Neutrophil (primary cell): ENCODE measurements around the gene CABLES2.

Experiments
- H3K27ac ChIP-seq: fragments of 200-600 bp; sonication (generic); 2 replicates; pipeline ENCODE4 v1.5.1; 2016; ENCODE audit warnings: mild to moderate bottlenecking, moderate library complexity
- H3K27me3 ChIP-seq: fragments of 200-600 bp; sonication (generic); 2 replicates; pipeline ENCODE4 v1.6.0; 2016; ENCODE audit warnings: mild to moderate bottlenecking
- H3K36me3 ChIP-seq: fragments of 200-600 bp; sonication (generic); 2 replicates; pipeline ENCODE4 v1.5.1; 2017
- H3K4me1 ChIP-seq, 2 experiments: fragments of 200-600 bp in 1 of 2; sonication (generic) in 1 of 2; 1 replicate in 1 of 2; 2 replicates in 1 of 2; pipeline versions ENCODE4 v1.5.1 to v1.6.1; 2013 to 2016; ENCODE audit warnings: low read depth in 1 of 2, low read length in 1 of 2, mild to moderate bottlenecking in 1 of 2, moderate library complexity in 1 of 2; ENCODE audit not compliant: control insufficient read depth in 1 of 2, insufficient read depth in 1 of 2
- H3K4me3 ChIP-seq, 2 experiments: fragments of 200-600 bp in 1 of 2; sonication (generic) in 1 of 2; 1 replicate in 1 of 2; 2 replicates in 1 of 2; pipeline ENCODE4 v1.5.1; 2013 to 2016; ENCODE audit warnings: low read depth in 1 of 2, low read length in 1 of 2, mild to moderate bottlenecking in 1 of 2, moderate library complexity in 1 of 2
- H3K9me3 ChIP-seq: fragments of 200-600 bp; sonication (generic); 2 replicates; pipeline ENCODE4 v1.5.1; 2016
- CTCF ChIP-seq: fragments of 200-600 bp; sonication (generic); IDR thresholded peaks from 2 replicates; pipeline ENCODE4 v1.5.1; 2016; ENCODE audit warnings: antibody characterized with exemption

Gene CABLES2

GRCh38 chr20:62368392-62368975 is 38.6 kb downstream of the CABLES2 start:
- TF ChIP-seq CTCF: no peak
- H3K27me3 ChIP-seq: peaks cover 90% of the 10 kb centered on the region
- H3K36me3 ChIP-seq: no peaks in the 10 kb centered on the region
- no peak overlapping the region for H3K4me3 ChIP-seq
- H3K9me3 ChIP-seq: no peaks in the 10 kb centered on the region
- H3K4me1 ChIP-seq: peaks cover 5 to 18% of the 10 kb centered on the region in 2 experiments
- H3K27ac ChIP-seq: no peak overlapping the region

GRCh38 chr20:62367633-62368391 is 39.3 kb downstream of the CABLES2 start:
- H3K27me3 ChIP-seq: peaks cover 96% of the 10 kb centered on the region
- no peak overlapping the region for H3K27ac ChIP-seq
- H3K4me3 ChIP-seq: peak overlapping the region in 1 of 2 experiments; percentile 40
- no peak for TF ChIP-seq CTCF
- no peaks in the 10 kb centered on the region for H3K36me3 ChIP-seq
- peaks cover 5 to 18% of the 10 kb centered on the region in 2 experiments for H3K4me1 ChIP-seq
- no peaks in the 10 kb centered on the region for H3K9me3 ChIP-seq

GRCh38 chr20:62367136-62367632 is 39.9 kb downstream of the CABLES2 start, which contains the start of gene LAMA5:
LAMA5 (minus strand) TSS chr20:62367312; CDS start chr20:62367245, 67 bp downstream.
- peaks cover 5 to 18% of the 10 kb centered on the region in 2 experiments for H3K4me1 ChIP-seq
- H3K27ac ChIP-seq: no peak within 1 kb of the TSS
- no peaks in the 10 kb centered on the region for H3K9me3 ChIP-seq
- peak within 1 kb of the TSS in 1 of 2 experiments; percentile 40 for H3K4me3 ChIP-seq
- no peak for TF ChIP-seq CTCF
- peaks cover 92% of the 10 kb centered on the region for H3K27me3 ChIP-seq
- H3K36me3 ChIP-seq: no peaks in the 10 kb centered on the region

- no peak overlapping the region for H3K4me3 ChIP-seq
- H3K36me3 ChIP-seq: no peaks in the 10 kb centered on the region
- no peak overlapping the region for H3K27ac ChIP-seq
- H3K4me1 ChIP-seq: peaks cover 5 to 18% of the 10 kb centered on the region in 2 experiments
- H3K27me3 ChIP-seq: peaks cover 87% of the 10 kb centered on the region
- H3K9me3 ChIP-seq: no peaks in the 10 kb centered on the region
- no peak for TF ChIP-seq CTCF
Measured at GRCh38 chr20:62366370-62367135, 40.5 kb downstream of the CABLES2 start.

GRCh38 chr20:62365814-62366369 is 41.2 kb downstream of the CABLES2 start:
- Histone ChIP-seq H3K27ac (no peak overlapping the region), H3K36me3 (no peaks in the 10 kb centered on the region), H3K9me3 (no peaks in the 10 kb centered on the region), H3K4me3 (no peak overlapping the region), H3K4me1 (peaks cover 5 to 18% of the 10 kb centered on the region in 2 experiments), H3K27me3 (peaks cover 81% of the 10 kb centered on the region)
- no peak for TF ChIP-seq CTCF
